HCT116 (cell line): ENCODE results near the gene B3GALT6. TPM values are rescaled to one million over a fixed set of nuclear protein-coding genes. Genes with fewer than 3 reads are reported as not detected.

ENCODE experiments used
- ATAC-seq: fragments of 200-7000 bp; cut with Tn5 transposase; 2 replicates; pipeline ENCODE4 v1.9.1; 2020; ENCODE audit warnings: mild to moderate bottlenecking, moderate library complexity
- BruUV-seq: library from RNA; stranded (reverse); fragments of 400-500 nt; replicated peaks from 2 replicates; lab custom pipeline; 2021; lab: Mats Ljungman, UMichigan
- CTCF ChIA-PET: fragments of 300-600 bp; sonication (Branson Sonifier 250); formaldehyde crosslinking; loops from one replicate; lab custom pipeline; 2021; ENCODE audit warnings: antibody characterized with exemption; lab: Charles Lee
- POLR2A ChIA-PET: fragments of 300-600, 350-600 bp; sonication (Branson Sonifier 250); formaldehyde crosslinking; loops from one replicate; lab custom pipeline; 2021; ENCODE audit warnings: antibody characterized with exemption; lab: Charles Lee
- RAD21 ChIA-PET, 2 experiments: fragments of 300-600 bp; sonication (Branson Sonifier 250); formaldehyde crosslinking; loops; one replicate each; lab custom pipeline; 2023; ENCODE audit warnings: low total read pairs in 2 of 2; ENCODE audit not compliant: uncharacterized antibody in 2 of 2, unreplicated experiment in 2 of 2, low non-redundant PET in 1 of 2; lab: Charles Lee
- DNase-seq: peaks from one replicate; pipeline ENCODE4 v3.0.0-alpha.2; 2010; ENCODE audit warnings: low read depth, low spot score
- H2AFZ ChIP-seq: fragments of 200-600 bp; shearing (Covaris generic), sonication (generic); 2 replicates; pipeline ENCODE4 v1.6.1; 2017; ENCODE audit warnings: low read depth, mixed run types, mixed read lengths, antibody characterized with exemption, low read length; ENCODE audit not compliant: poor library complexity, severe bottlenecking
- H3K27ac ChIP-seq: 2 replicates; pipeline ENCODE4 v1.5.1; 2012; ENCODE audit warnings: low read depth, low read length
- H3K27me3 ChIP-seq: fragments of 200-600 bp; sonication (generic); 2 replicates; pipeline ENCODE4 v1.6.1; 2016; ENCODE audit warnings: mixed run types, low read length, mixed read lengths; ENCODE audit not compliant: insufficient read depth
- H3K36me3 ChIP-seq, 2 experiments: fragments of 200-500 bp in 1 of 2; fragments of 200-600 bp in 1 of 2; sonication (Bioruptor generic) in 1 of 2; sonication (generic) in 1 of 2; 2 replicates each; pipeline versions ENCODE4 v1.5.1 to v1.6.1; 2014 to 2016; ENCODE audit warnings: low read length in 2 of 2, inconsistent platforms in 1 of 2, mixed read lengths in 1 of 2, mixed run types in 1 of 2; ENCODE audit not compliant: insufficient read depth in 2 of 2, control insufficient read depth in 1 of 2
- H3K4me1 ChIP-seq, 2 experiments: fragments of 200-600 bp in 1 of 2; sonication (generic) in 1 of 2; 2 replicates each; pipeline versions ENCODE4 v1.5.1 to v1.6.1; 2012 to 2017; ENCODE audit warnings: low read length in 2 of 2, inconsistent platforms in 1 of 2, mild to moderate bottlenecking in 1 of 2, mixed read lengths in 1 of 2, mixed run types in 1 of 2, moderate library complexity in 1 of 2; ENCODE audit not compliant: insufficient read depth in 2 of 2, control insufficient read depth in 1 of 2
- H3K4me2 ChIP-seq: fragments of 200-600 bp; sonication (generic); 2 replicates; pipeline ENCODE4 v1.6.1; 2017; ENCODE audit warnings: mixed run types, low read length, mixed read lengths
- H3K4me3 ChIP-seq, 2 experiments: fragments of 200-600 bp in 1 of 2; sonication (generic) in 1 of 2; replicated peaks in 1 of 2; 2 replicates each; pipeline ENCODE4 v1.5.1; 2011 to 2016; ENCODE audit warnings: low read length in 2 of 2, control low read depth in 1 of 2, low read depth in 1 of 2, mild to moderate bottlenecking in 1 of 2, mixed read lengths in 1 of 2, mixed run types in 1 of 2
- H3K79me2 ChIP-seq: fragments of 200-600 bp; sonication (generic); 2 replicates; pipeline ENCODE4 v1.6.1; 2017; ENCODE audit warnings: mild to moderate bottlenecking, mixed run types, low read length, moderate library complexity, mixed read lengths; ENCODE audit not compliant: insufficient read depth
- H3K9ac ChIP-seq: fragments of 200-600 bp; sonication (generic); 2 replicates; pipeline ENCODE4 v1.6.1; 2016; ENCODE audit warnings: low read length, mixed read lengths
- H3K9me2 ChIP-seq: fragments of 200-600 bp; sonication (generic), shearing (Covaris generic); 2 replicates; pipeline ENCODE4 v1.6.1; 2017; ENCODE audit warnings: mixed run types, mild to moderate bottlenecking, moderate library complexity; ENCODE audit not compliant: insufficient read depth
- H3K9me3 ChIP-seq, 2 experiments: fragments of 200-500 bp in 1 of 2; fragments of 200-600 bp in 1 of 2; sonication (Bioruptor generic) in 1 of 2; sonication (generic) in 1 of 2; 2 replicates each; pipeline ENCODE4 v1.6.1; 2014 to 2017; ENCODE audit warnings: low read length in 2 of 2, mixed read lengths in 2 of 2, inconsistent platforms in 1 of 2, low read depth in 1 of 2, mild to moderate bottlenecking in 1 of 2, mixed run types in 1 of 2, moderate library complexity in 1 of 2; ENCODE audit not compliant: control insufficient read depth in 1 of 2, insufficient read depth in 1 of 2
- H4K20me1 ChIP-seq: fragments of 200-600 bp; sonication (generic), shearing (Covaris generic); 2 replicates; pipeline ENCODE4 v1.6.1; 2017; ENCODE audit warnings: mixed run types, mild to moderate bottlenecking, moderate library complexity; ENCODE audit not compliant: insufficient read depth
- EGR1 ChIP-seq: IDR thresholded peaks from 2 replicates; pipeline ENCODE4 v1.6.1; 2012; ENCODE audit warnings: low read depth
- ELF1 ChIP-seq: IDR thresholded peaks from 2 replicates; pipeline ENCODE4 v1.6.1; 2012; ENCODE audit warnings: low read depth, borderline replicate concordance
- POLR2A ChIP-seq: IDR thresholded peaks from 2 replicates; pipeline ENCODE4 v1.7.0; 2011; ENCODE audit warnings: borderline replicate concordance; ENCODE audit not compliant: insufficient read depth, insufficient read length; ENCODE audit errors: extremely low read depth
- POLR2AphosphoS5 ChIP-seq: IDR thresholded peaks from 2 replicates; pipeline ENCODE4 v1.6.1; 2011; ENCODE audit warnings: mild to moderate bottlenecking, low read depth, low read length, moderate library complexity
- SIN3A ChIP-seq: IDR thresholded peaks from 2 replicates; pipeline ENCODE4 v1.6.1; 2012; ENCODE audit warnings: low read depth
- SP1 ChIP-seq: IDR thresholded peaks from 2 replicates; pipeline ENCODE4 v1.6.1; 2012; ENCODE audit warnings: low read depth
- SRF ChIP-seq: IDR thresholded peaks from 2 replicates; pipeline ENCODE4 v1.6.1; 2012; ENCODE audit warnings: low read depth
- TCF7L2 ChIP-seq: IDR thresholded peaks from 2 replicates; pipeline ENCODE4 v1.7.0; 2011; ENCODE audit warnings: borderline replicate concordance, inconsistent platforms; ENCODE audit not compliant: insufficient read depth, insufficient read length; ENCODE audit errors: extremely low read depth
- intact Hi-C: fragments of 100-400 bp; cut with micrococcal nuclease; formaldehyde crosslinking; loops from 2 replicates; pipeline ENCODE4 v1.10.0; 2022
- total RNA-seq: library from RNA; stranded (reverse); gene quantifications from one replicate; pipeline ENCODE4 v1.2.1, GENCODE V29; 2021; ENCODE audit not compliant: unreplicated experiment
- TF ChIP-seq, protein P1 (sequence below), 3 experiments: fragments of 200-600 bp in 1 of 3; sonication (generic) in 1 of 3; IDR thresholded peaks in 2 of 3; conservative IDR thresholded peaks in 1 of 3; 2 replicates each; pipeline ENCODE4 v1.5.1; 2012 to 2017; ENCODE audit warnings: low read depth in 2 of 3, low read length in 2 of 3, antibody characterized with exemption in 1 of 3, borderline replicate concordance in 1 of 3, control low read depth in 1 of 3, mild to moderate bottlenecking in 1 of 3, mixed read lengths in 1 of 3, mixed run types in 1 of 3, moderate library complexity in 1 of 3; ENCODE audit not compliant: insufficient read depth in 1 of 3

B3GALT6 gene
- total RNA-seq, 1 experiment from 2014 or later: 16.3 TPM

DNA sequence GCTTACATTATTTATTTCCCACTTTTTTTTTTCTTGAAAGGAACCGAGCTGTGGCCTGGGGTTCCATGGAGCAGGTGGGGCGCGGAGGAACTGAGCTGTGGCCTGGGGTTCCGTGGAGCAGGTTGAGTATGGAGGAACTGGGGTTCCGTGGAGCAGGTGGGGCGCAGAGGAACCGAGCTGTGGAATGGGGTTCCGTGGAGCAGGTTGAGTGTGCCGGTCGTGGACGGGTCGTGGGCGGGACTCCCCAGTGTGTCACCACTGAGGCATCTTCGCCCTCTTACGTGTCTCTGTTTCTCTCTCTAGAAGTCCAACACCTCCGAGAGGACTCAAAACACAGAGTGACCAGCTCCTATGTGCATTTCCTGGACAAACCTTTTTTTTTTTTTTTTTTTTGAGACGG is 47.0 kb downstream of the B3GALT6 start:
- Histone ChIP-seq H3K9me3 (no peaks in the 10 kb centered on the region), H3K27me3 (no peaks in the 10 kb centered on the region), H3K4me1 (peaks cover 6 to 34% of the 10 kb centered on the region in 2 experiments; a peak in 3 of 4 replicates), H4K20me1 (no peaks in the 10 kb centered on the region), H2AFZ (no peak overlapping the region), H3K9ac (no peak overlapping the region), H3K27ac (no peak overlapping the region), H3K4me2 (no peak overlapping the region), H3K9me2 (no peaks in the 10 kb centered on the region), H3K36me3 (no peaks in the 10 kb centered on the region), H3K79me2 (no peaks in the 10 kb centered on the region), H3K4me3 (no peak overlapping the region)
- intact Hi-C loops: no loop called here
- ATAC-seq (no peak), DNase-seq (no peak)
- no peak for TF ChIP-seq POLR2AphosphoS5
- TF ChIP-seq EGR1: no peak
- TF ChIP-seq ELF1: no peak
- no peak for TF ChIP-seq SRF
- TF ChIP-seq SP1: no peak
- TF ChIP-seq SIN3A: no peak
- TF ChIP-seq, protein P1, sequence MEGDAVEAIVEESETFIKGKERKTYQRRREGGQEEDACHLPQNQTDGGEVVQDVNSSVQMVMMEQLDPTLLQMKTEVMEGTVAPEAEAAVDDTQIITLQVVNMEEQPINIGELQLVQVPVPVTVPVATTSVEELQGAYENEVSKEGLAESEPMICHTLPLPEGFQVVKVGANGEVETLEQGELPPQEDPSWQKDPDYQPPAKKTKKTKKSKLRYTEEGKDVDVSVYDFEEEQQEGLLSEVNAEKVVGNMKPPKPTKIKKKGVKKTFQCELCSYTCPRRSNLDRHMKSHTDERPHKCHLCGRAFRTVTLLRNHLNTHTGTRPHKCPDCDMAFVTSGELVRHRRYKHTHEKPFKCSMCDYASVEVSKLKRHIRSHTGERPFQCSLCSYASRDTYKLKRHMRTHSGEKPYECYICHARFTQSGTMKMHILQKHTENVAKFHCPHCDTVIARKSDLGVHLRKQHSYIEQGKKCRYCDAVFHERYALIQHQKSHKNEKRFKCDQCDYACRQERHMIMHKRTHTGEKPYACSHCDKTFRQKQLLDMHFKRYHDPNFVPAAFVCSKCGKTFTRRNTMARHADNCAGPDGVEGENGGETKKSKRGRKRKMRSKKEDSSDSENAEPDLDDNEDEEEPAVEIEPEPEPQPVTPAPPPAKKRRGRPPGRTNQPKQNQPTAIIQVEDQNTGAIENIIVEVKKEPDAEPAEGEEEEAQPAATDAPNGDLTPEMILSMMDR (IDR thresholded peaks at IDR 0.05 in 2 of 3, conservative IDR thresholded peaks at IDR 0.05 in 1 of 3; ENCODE audit: borderline replicate concordance in 1 of 3, insufficient read depth in 1 of 3, low read depth in 2 of 3, low read length in 2 of 3): no peak
- no peak for TF ChIP-seq POLR2A
- no peak for TF ChIP-seq TCF7L2
- CTCF ChIA-PET: interaction anchor here (2.7 kb wide), 1 partner anchor 12 kb away, joined by 7 read pairs; no protein-coding TSS in a partner anchor
- POLR2A ChIA-PET: interaction anchor here (0.7 kb wide), 1 partner anchor 69 kb away, joined by 4 read pairs; no protein-coding TSS in a partner anchor
- no TSS peak for BruUV-seq
- RAD21 ChIA-PET: no interaction called here
